Epithelial cell of proximal tubule (primary cell): ENCODE data around the gene FRMD8. TPM values are rescaled to one million over a fixed set of nuclear protein-coding genes. Genes with fewer than 3 reads are reported as not detected.

Experiments
- DNase-seq: peaks from one replicate; pipeline ENCODE4 v3.0.0-alpha.2; 2011; ENCODE audit warnings: low read depth
- H3K4me3 ChIP-seq: 2 replicates; pipeline ENCODE4 v1.5.1; 2011; ENCODE audit warnings: low read depth, mild to moderate bottlenecking, low read length
- CTCF ChIP-seq: conservative IDR thresholded peaks from 2 replicates; pipeline ENCODE4 v1.5.1; 2012; ENCODE audit warnings: low read depth, mild to moderate bottlenecking, low read length
- total RNA-seq: library from RNA; depleted of rRNA; stranded (reverse); fragments of >200 nt; gene quantifications from 2 replicates; pipeline ENCODE4 v1.2.3, GENCODE V29; 2015

The FRMD8 gene
- total RNA-seq, 1 donor from 2014 or later: 43.5 TPM

GRCh38 chr11:65353376-65353775 lies 33.1 kb upstream of the FRMD8 start:
- TF ChIP-seq CTCF: no peak
- DNase-seq: no peak
- H3K4me3 ChIP-seq: no peak overlapping the region

- DNase-seq: no peak
- no peak for TF ChIP-seq CTCF
- H3K4me3 ChIP-seq: peak overlapping the region; percentile 61
Measured at GRCh38 chr11:65353900-65354264, 32.6 kb upstream of the FRMD8 start.

GRCh38 chr11:65354265-65355012 lies 32.0 kb upstream of the FRMD8 start, which contains the start of gene TIGD3:
Gene TIGD3 (plus strand): TSS chr11:65354751. CDS start chr11:65355809, 1,058 bp downstream.
- TF ChIP-seq CTCF: no peak
- DNase-seq: peak; percentile 27
- peak within 1 kb of the TSS; percentile 61 for H3K4me3 ChIP-seq

GRCh38 chr11:65355013-65355775 lies 31.2 kb upstream of the FRMD8 start:
- peak overlapping the region; percentile 61 for H3K4me3 ChIP-seq
- TF ChIP-seq CTCF: no peak
- DNase-seq: no peak

- TF ChIP-seq CTCF: no peak
- DNase-seq: no peak
- peak overlapping the region; percentile 7 for H3K4me3 ChIP-seq
Measured at GRCh38 chr11:65355776-65356393, 30.6 kb upstream of the FRMD8 start.

- H3K4me3 ChIP-seq: no peak overlapping the region
- TF ChIP-seq CTCF: no peak
- DNase-seq: no peak
Measured at GRCh38 chr11:65356394-65356972, 30.0 kb upstream of the FRMD8 start.
